HG02884 (cell line): ENCODE measurements around the gene SLC25A42.
"Not testable (repeated sequence)": the region's sequence is repeated elsewhere in the genome, so short reads cannot be mapped to it uniquely, and the experiment has no call there.

ENCODE experiments used
- ATAC-seq: cut with Tn5 transposase; IDR thresholded peaks from one replicate; pipeline ENCODE4 v1.9.1; 2021; ENCODE audit warnings: mild to moderate bottlenecking, moderate library complexity; ENCODE audit not compliant: unreplicated experiment

The SLC25A42 gene

GRCh38 chr19:19102566-19102965, 38.8 kb downstream of the SLC25A42 start:
- not testable (repeated sequence) for ATAC-seq

- no peak for ATAC-seq
Observed at GRCh38 chr19:19103167-19103566, 39.4 kb downstream of the SLC25A42 start.

DNA sequence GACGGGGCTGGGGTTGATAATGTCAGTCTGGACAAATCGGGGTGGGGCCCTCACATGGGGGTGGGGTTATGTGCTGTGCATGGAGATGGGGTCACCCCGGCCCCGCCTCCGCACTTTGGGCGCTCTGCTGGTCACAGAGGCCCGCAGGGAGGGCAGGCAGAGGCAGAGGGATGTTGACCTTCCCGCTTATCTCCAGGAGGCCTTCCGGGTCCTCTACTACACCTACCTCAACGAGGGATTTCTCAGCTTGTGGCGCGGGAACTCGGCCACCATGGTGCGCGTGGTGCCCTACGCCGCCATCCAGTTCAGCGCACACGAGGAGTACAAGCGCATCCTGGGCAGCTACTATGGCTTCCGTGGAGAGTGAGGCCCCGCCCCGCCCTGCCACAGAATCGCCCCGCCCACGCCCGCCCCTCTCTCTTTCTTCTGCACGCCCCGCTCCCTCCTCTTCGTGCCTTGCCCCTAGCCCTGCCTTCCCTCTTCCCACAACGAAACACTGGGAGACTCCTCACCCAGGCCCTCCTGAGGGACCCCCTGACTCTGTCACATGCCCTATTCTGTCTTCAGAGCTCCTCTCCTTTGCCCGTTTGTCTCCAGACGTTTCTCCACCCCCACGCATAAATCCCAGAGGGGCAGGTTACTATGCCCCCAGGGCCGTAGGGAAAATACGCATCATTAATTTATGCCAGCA, 41.7 kb downstream of the SLC25A42 start:
- no peak for ATAC-seq

DNA sequence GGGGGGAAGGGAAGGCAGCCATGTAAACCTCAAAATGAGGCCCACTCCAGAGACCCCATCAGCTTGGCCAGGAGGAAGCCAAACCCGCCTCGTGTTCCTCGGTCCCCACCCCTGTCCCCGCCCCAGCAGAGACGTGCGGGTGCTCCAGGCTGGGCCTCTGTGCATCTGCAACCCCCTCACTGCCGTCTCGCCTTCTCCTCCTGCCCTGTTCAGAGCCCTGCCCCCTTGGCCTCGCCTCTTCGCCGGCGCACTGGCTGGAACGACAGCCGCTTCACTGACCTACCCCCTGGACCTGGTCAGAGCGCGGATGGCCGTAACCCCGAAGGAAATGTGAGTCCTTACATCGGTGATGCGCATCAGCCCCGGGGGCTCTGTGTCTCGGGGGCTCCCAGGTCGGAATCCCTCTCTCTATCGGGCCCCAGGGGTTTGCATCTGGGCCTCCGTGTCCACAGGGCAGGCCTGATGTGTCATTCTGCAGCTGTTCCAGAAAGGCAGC, 42.3 kb downstream of the SLC25A42 start:
- ATAC-seq, result no peak

DNA sequence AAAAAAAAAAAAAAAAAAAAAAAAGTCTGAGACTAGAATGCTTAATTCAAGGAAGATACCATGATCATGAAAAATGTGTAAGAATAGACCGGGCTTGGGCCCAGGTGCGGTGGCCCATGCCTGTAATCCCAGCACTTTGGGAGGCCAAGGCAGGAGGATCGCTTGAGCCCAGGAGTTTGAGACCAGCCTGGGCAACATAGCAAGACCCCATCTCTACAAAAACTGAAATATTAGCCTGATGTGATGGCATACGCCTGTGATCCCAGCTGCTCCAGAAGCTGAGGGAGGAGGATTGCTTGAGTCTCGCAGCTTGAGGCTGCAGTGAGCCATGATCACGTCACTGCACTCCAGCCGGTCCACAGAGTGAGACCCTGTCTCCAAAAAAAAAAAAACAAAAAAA, 43.1 kb downstream of the SLC25A42 start:
- ATAC-seq, result not testable (repeated sequence)

DNA sequence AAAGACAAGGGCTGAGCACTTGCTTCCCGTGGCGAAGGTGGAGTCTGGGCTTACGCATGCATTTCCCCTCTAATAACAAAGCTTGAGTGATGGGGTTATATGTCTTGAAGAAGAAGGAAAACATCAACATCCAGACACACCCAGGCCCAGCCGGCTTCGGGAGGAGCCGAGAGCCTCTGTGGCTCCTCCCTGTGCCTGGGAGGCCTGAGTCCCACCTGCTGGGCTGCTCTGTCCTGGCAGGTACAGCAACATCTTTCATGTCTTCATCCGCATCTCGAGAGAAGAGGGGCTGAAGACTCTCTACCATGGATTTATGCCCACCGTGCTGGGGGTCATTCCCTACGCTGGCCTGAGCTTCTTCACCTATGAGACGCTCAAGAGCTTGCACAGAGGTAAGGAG, 43.9 kb downstream of the SLC25A42 start:
- ATAC-seq, result no peak

GRCh38 chr19:19109601-19110000, 45.8 kb downstream of the SLC25A42 start:
- no peak for ATAC-seq

GRCh38 chr19:19110410-19111135, 46.8 kb downstream of the SLC25A42 start:
- ATAC-seq, result no peak

GRCh38 chr19:19111136-19111835, 47.5 kb downstream of the SLC25A42 start:
- ATAC-seq, result no peak

DNA sequence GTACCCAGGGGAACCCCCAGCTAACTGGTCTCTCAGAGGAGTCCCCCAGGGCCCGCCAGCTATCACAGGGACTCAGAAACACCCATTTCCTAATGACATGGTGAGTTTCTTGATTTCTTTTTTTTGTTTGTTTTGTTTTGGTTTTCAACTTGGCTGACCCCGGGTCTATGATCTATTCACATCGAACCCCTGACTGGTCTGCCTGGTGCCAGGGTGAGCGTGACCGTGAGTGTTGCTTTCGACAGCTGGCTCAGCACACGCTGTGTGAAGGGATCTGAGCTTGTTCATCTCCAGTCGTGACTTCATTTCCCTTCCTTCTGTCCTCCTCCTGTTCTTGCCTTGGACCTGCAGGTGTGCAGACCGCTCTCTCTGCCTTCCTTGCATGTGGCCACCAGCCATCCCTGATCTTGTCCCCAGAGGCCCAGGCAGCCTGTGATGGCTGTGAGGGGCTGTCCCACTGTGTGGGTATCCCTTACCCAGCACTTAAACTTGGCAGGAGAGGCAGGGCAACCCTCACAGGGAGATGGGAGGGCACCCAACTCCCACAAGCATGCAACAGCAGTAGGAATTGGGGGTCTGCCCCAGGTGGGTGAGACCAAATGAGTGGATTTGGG, 48.3 kb downstream of the SLC25A42 start:
- no peak for ATAC-seq

DNA sequence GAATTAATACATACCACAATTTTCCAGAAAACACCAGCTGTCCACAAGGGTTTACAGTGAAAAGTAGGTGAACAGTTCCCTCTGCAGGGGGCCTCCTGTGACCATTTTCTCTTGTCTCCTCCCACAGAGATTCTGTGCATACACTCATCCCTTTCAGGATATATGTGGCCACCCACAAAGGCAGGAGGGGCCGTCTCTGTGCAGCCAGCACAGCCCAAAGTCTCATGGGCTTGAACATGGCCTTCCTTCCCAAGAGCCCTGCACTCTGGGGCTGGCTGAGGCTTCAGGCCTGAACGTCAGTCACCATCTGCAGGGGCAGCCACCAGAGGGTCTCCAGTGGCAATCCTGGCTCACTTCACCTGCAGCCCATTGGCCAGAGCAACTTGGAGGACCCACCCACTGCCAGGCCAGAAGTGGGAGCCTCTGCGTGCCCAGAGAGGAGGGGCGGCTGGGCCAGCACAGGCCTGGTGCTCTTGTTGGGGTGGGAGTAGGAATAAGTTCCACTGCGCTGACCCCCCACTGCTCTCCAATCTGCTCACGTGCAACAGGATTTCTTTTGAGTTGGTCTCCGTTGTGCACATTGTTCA, 49.3 kb downstream of the SLC25A42 start:
- ATAC-seq, result no peak

- no peak for ATAC-seq
Observed at GRCh38 chr19:19115954-19116353, 52.2 kb downstream of the SLC25A42 start.

GRCh38 chr19:19119325-19120237, 55.8 kb downstream of the SLC25A42 start:
- ATAC-seq, result no peak

GRCh38 chr19:19120308-19121231, 56.8 kb downstream of the SLC25A42 start:
- no peak for ATAC-seq

DNA sequence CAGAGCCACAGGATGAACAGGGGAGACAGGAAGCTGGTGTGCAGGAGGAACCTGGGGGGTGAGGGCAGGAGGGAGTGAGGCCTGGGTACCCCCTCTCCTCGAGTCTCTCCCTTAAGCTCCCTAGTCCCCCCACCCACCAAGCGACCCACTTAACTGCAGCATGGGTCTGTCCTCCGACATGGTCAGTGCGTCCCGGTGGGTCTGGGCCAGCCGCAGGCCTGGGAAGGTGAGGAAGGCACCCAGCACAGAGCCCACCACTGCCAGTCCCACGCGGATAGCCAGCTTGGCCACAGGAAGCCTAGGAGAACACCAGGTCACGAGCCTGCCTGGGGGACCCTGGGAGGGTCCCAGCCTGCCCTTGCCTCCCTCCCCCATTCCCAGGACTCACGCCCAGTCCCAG, 57.6 kb downstream of the SLC25A42 start:
- ATAC-seq, result no peak

GRCh38 chr19:19122902-19123301, 59.1 kb downstream of the SLC25A42 start:
- no peak for ATAC-seq

- no peak for ATAC-seq
Observed at GRCh38 chr19:19123386-19123785, 59.6 kb downstream of the SLC25A42 start.

- no peak for ATAC-seq
Observed at GRCh38 chr19:19126102-19126501, 62.3 kb downstream of the SLC25A42 start.

DNA sequence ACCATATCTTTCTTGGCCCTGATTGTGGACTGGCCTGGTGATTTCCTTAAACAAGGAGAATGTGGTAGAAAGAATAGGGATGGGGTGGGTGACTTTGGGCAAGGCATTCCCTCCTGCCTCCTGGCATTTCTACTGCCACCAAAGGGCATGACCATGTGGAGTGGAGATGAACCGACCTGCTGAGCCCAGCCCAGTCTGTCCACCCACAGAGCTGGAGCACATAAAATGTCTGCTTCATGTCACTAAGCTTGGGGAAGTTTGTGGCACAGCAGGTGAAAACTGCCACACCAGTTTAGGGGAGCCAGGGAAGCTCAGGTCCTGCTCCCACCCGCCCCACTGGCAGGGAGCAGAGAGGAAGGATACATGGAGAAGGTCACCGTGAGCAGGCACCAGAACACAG, 68.2 kb downstream of the SLC25A42 start:
- ATAC-seq, result no peak
